Stimulated activated naive CD8-positive, alpha-beta T cell treated with anti-CD3 and anti-CD28 coated beads, Interleukin-15, Interleukin-2, amounts not matched to agents 100 ng/mL and 50 ng/mL, for 24 hours (primary cell): Measurements from ENCODE around the gene SPTB.

Source experiments
- H3K27ac Mint-ChIP-seq: one replicate; pipeline ENCODE4 v1.8.0; 2021; ENCODE audit warnings: mild to moderate bottlenecking, mixed read lengths
- H3K27me3 Mint-ChIP-seq: one replicate; pipeline ENCODE4 v1.8.0; 2021; ENCODE audit warnings: mixed read lengths
- H3K36me3 Mint-ChIP-seq: one replicate; pipeline ENCODE4 v1.8.0; 2021; ENCODE audit warnings: low read depth, mixed read lengths
- H3K4me1 Mint-ChIP-seq: one replicate; pipeline ENCODE4 v1.8.0; 2021; ENCODE audit warnings: low read depth, mixed read lengths
- H3K4me3 Mint-ChIP-seq: one replicate; pipeline ENCODE4 v1.8.0; 2021; ENCODE audit warnings: mild to moderate bottlenecking, mixed read lengths
- H3K9me3 Mint-ChIP-seq: one replicate; pipeline ENCODE4 v1.8.0; 2021; ENCODE audit warnings: mixed read lengths

SPTB gene

DNA sequence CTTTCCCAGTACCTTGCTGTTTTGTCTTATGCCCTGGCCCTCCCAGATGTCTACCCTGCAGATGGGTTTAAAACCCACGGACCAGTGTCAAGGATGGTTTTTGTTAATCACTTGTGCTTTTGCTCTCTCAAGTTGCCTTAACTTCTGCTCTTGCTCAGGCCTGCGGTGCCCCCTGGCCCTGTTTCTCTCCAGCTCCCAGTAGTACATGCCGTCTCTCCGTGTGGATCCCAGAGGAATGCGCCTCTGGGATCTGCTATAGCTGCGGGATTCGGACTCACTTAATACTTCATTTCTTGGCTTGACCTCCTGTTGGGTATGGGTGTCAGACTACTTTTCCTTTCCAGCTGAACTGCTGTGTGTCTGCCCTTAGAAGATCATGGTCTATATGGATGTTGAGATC, 160.9 kb downstream of the SPTB start:
- H3K27me3 Mint-ChIP-seq: no peaks in the 10 kb centered on the region
- H3K27ac Mint-ChIP-seq: no peak overlapping the region
- H3K4me1 Mint-ChIP-seq: peaks cover 41% of the 10 kb centered on the region
- no peak overlapping the region for H3K4me3 Mint-ChIP-seq
- H3K9me3 Mint-ChIP-seq: peaks cover 9% of the 10 kb centered on the region
- H3K36me3 Mint-ChIP-seq: peaks cover 5% of the 10 kb centered on the region

GRCh38 chr14:64717870-64718269, 161.8 kb downstream of the SPTB start:
- H3K4me1 Mint-ChIP-seq: peaks cover 34% of the 10 kb centered on the region
- H3K4me3 Mint-ChIP-seq: no peak overlapping the region
- H3K27me3 Mint-ChIP-seq: peaks cover 7% of the 10 kb centered on the region
- peaks cover 5% of the 10 kb centered on the region for H3K36me3 Mint-ChIP-seq
- peaks cover 17% of the 10 kb centered on the region for H3K9me3 Mint-ChIP-seq
- no peak overlapping the region for H3K27ac Mint-ChIP-seq

DNA sequence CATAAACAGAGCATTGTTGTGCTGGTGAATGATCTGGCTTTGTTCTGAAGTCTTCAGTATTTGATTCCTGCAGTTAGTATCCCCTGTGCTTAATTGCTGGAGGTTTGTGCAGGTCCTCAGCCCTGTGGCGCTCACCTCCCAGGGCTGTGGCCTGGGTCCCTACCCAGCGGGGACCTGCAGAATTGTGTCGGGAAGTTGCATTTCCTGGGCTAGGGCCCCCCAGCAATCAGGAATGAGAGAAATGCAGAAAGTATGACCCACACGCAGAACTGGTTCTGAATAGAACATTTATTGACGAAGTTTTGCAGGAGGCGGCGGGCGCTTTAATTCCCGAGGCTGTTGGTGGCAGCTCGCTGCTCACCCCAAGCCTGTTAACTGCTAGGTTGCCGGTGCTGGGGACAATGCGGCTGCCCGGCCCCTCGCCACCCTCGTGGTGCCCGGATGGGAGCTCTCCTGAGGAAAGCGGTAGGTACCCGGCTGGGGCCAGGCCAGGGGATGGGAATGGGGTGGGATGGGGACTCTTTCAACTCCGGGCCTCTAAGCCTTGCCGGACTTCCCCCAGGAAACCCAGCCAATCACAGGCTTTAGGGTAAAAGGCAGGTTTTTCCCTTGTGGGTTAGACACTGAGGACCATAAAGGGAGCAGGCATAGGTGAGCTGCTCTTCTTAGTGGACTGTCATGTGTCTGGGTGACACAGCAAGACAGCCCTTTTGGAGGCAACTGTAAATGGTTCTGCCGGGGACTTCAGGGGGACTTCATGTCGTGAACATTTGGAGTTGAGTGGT, 163.9 kb downstream of the SPTB start:
- H3K4me1 Mint-ChIP-seq: peaks cover 27% of the 10 kb centered on the region
- peaks cover 5% of the 10 kb centered on the region for H3K36me3 Mint-ChIP-seq
- no peak overlapping the region for H3K27ac Mint-ChIP-seq
- H3K9me3 Mint-ChIP-seq: peaks cover 17% of the 10 kb centered on the region
- H3K4me3 Mint-ChIP-seq: no peak overlapping the region
- peaks cover 10% of the 10 kb centered on the region for H3K27me3 Mint-ChIP-seq

GRCh38 chr14:64715146-64715627, 164.5 kb downstream of the SPTB start:
- peaks cover 25% of the 10 kb centered on the region for H3K4me1 Mint-ChIP-seq
- H3K27ac Mint-ChIP-seq: no peak overlapping the region
- no peak overlapping the region for H3K4me3 Mint-ChIP-seq
- H3K9me3 Mint-ChIP-seq: peaks cover 17% of the 10 kb centered on the region
- H3K27me3 Mint-ChIP-seq: peaks cover 10% of the 10 kb centered on the region
- H3K36me3 Mint-ChIP-seq: peaks cover 5% of the 10 kb centered on the region

GRCh38 chr14:64714432-64715025, 165.2 kb downstream of the SPTB start:
- Mint-ChIP-seq H3K4me3 (no peak overlapping the region), H3K27me3 (peaks cover 10% of the 10 kb centered on the region), H3K4me1 (peaks cover 20% of the 10 kb centered on the region), H3K9me3 (peaks cover 17% of the 10 kb centered on the region), H3K27ac (no peak overlapping the region), H3K36me3 (peaks cover 5% of the 10 kb centered on the region)

DNA sequence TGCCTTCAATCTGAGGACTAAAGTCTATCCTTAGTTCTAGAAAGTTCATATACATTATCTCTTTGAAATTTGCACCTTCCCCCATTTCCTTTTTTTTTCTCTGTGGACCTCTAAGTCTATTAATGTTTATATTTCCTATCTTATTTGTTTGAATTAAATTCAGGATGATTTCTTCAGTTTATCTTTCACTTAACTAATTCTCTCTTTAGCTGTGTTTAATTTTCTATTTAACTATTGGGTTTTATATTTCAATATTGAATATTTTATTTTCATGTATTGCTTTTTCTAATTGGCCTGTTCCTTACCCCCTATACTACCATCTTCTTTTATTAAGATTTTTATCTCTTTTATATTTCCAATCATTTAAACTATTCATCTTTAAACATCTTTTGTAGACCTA, 166.0 kb downstream of the SPTB start:
- H3K27me3 Mint-ChIP-seq: peaks cover 14% of the 10 kb centered on the region
- peaks cover 17% of the 10 kb centered on the region for H3K9me3 Mint-ChIP-seq
- peaks cover 5% of the 10 kb centered on the region for H3K36me3 Mint-ChIP-seq
- peaks cover 28% of the 10 kb centered on the region for H3K4me1 Mint-ChIP-seq
- no peak overlapping the region for H3K4me3 Mint-ChIP-seq
- no peak overlapping the region for H3K27ac Mint-ChIP-seq

GRCh38 chr14:64711039-64711438, 168.7 kb downstream of the SPTB start:
- H3K4me3 Mint-ChIP-seq: no peak overlapping the region

GRCh38 chr14:64709126-64709525, 170.6 kb downstream of the SPTB start:
- Mint-ChIP-seq H3K4me3 (no peak overlapping the region), H3K9me3 (peaks cover 12% of the 10 kb centered on the region), H3K27me3 (peaks cover 33% of the 10 kb centered on the region), H3K27ac (peak overlapping the region; percentile 7), H3K4me1 (peaks cover 35% of the 10 kb centered on the region), H3K36me3 (peaks cover under 1% of the 10 kb centered on the region)

More at GRCh38 chr14:64711039-64711438, 168.7 kb downstream of the SPTB start:
- H3K36me3 Mint-ChIP-seq: peaks cover 5% of the 10 kb centered on the region
- no peak overlapping the region for H3K27ac Mint-ChIP-seq
- peaks cover 22% of the 10 kb centered on the region for H3K27me3 Mint-ChIP-seq
- peaks cover 17% of the 10 kb centered on the region for H3K9me3 Mint-ChIP-seq
- H3K4me1 Mint-ChIP-seq: peaks cover 31% of the 10 kb centered on the region

GRCh38 chr14:64708148-64709004, 171.3 kb downstream of the SPTB start:
- no peak overlapping the region for H3K27ac Mint-ChIP-seq
- H3K4me3 Mint-ChIP-seq: no peak overlapping the region
- peaks cover 35% of the 10 kb centered on the region for H3K27me3 Mint-ChIP-seq
- H3K9me3 Mint-ChIP-seq: peaks cover 5% of the 10 kb centered on the region
- H3K36me3 Mint-ChIP-seq: no peaks in the 10 kb centered on the region
- peaks cover 40% of the 10 kb centered on the region for H3K4me1 Mint-ChIP-seq

GRCh38 chr14:64707661-64708060, 172.0 kb downstream of the SPTB start:
- no peaks in the 10 kb centered on the region for H3K36me3 Mint-ChIP-seq
- H3K9me3 Mint-ChIP-seq: no peaks in the 10 kb centered on the region
- H3K4me3 Mint-ChIP-seq: no peak overlapping the region
- no peak overlapping the region for H3K27ac Mint-ChIP-seq
- H3K4me1 Mint-ChIP-seq: peaks cover 45% of the 10 kb centered on the region
- peaks cover 36% of the 10 kb centered on the region for H3K27me3 Mint-ChIP-seq

GRCh38 chr14:64706593-64707193, 173.0 kb downstream of the SPTB start:
- Mint-ChIP-seq H3K27me3 (peaks cover 44% of the 10 kb centered on the region), H3K9me3 (no peaks in the 10 kb centered on the region), H3K36me3 (no peaks in the 10 kb centered on the region), H3K27ac (no peak overlapping the region), H3K4me1 (peaks cover 45% of the 10 kb centered on the region), H3K4me3 (no peak overlapping the region)

DNA sequence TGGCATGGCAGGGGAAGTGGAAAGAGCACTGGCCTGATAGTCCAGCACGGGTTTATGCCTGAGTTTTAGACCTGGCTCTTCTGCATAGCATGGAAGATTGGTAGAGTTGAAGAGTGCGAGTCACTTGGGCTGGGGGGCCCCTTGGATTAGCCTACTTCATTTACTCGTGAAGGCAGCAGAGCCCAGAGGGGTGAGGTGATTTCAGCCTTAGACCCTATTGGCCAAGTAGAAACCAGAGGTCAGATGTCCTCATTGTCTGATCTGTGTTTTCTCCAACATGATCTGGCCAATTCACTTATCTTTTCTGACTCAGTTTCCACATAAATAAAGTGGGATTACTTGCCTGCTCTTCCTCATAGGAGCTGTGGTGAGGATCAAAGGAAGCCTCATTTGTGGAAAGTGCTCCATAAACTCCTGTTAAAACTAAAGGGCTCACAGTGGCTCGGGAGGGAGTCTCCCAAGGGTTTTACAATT, 173.6 kb downstream of the SPTB start:
- Mint-ChIP-seq H3K4me1 (peaks cover 45% of the 10 kb centered on the region), H3K27ac (no peak overlapping the region)

GRCh38 chr14:64705381-64706118, 174.2 kb downstream of the SPTB start:
- Mint-ChIP-seq H3K4me3 (peak overlapping the region; percentile 70), H3K4me1 (peaks cover 45% of the 10 kb centered on the region), H3K9me3 (no peaks in the 10 kb centered on the region), H3K36me3 (no peaks in the 10 kb centered on the region), H3K27me3 (peaks cover 54% of the 10 kb centered on the region), H3K27ac (no peak overlapping the region)

More for the DNA sequence above, 173.6 kb downstream of the SPTB start:
- Mint-ChIP-seq H3K4me3 (peak overlapping the region; percentile 70), H3K36me3 (no peaks in the 10 kb centered on the region), H3K27me3 (peaks cover 49% of the 10 kb centered on the region), H3K9me3 (no peaks in the 10 kb centered on the region)
